Fibroblast of lung (primary cell): Measurements from ENCODE around the gene ANK2. TPM values are rescaled to one million over a fixed set of nuclear protein-coding genes. Genes with fewer than 3 reads are reported as not detected.

Experiments used
- DNase-seq, 2 donors: peaks; one replicate each; pipeline versions ENCODE4 v3.0.0 to v3.0.0-alpha.2; 2010; ENCODE audit warnings: low read depth in 2 of 2
- H2AFZ ChIP-seq: 2 replicates; pipeline ENCODE4 v1.5.1; 2012; ENCODE audit warnings: low read length, control low read depth, inconsistent platforms
- H3K27ac ChIP-seq: 2 replicates; pipeline ENCODE4 v1.5.1; 2011; ENCODE audit warnings: low read length, control low read depth; ENCODE audit not compliant: insufficient read depth
- H3K27me3 ChIP-seq: 2 replicates; pipeline ENCODE4 v1.5.1; 2011; ENCODE audit warnings: mild to moderate bottlenecking, low read length; ENCODE audit not compliant: control insufficient read depth, insufficient read depth
- H3K36me3 ChIP-seq: 2 replicates; pipeline ENCODE4 v1.5.1; 2011; ENCODE audit warnings: low read length; ENCODE audit not compliant: control insufficient read depth, insufficient read depth
- H3K4me1 ChIP-seq: 2 replicates; pipeline ENCODE4 v1.5.1; 2011; ENCODE audit warnings: low read length; ENCODE audit not compliant: control insufficient read depth, insufficient read depth; ENCODE audit errors: extremely low read depth
- H3K4me2 ChIP-seq: 2 replicates; pipeline ENCODE4 v1.5.1; 2011; ENCODE audit warnings: low read length, control low read depth; ENCODE audit not compliant: insufficient read depth; ENCODE audit errors: extremely low read depth
- H3K4me3 ChIP-seq, 4 experiments: fragments of 200-600 bp in 1 of 4; sonication (generic) in 1 of 4; replicated peaks in 1 of 4; 2 replicates each; pipeline ENCODE4 v1.5.1; 2011 to 2016; ENCODE audit warnings: low read length in 4 of 4, low read depth in 3 of 4, mild to moderate bottlenecking in 3 of 4, control low read depth in 2 of 4, inconsistent platforms in 1 of 4, mixed read lengths in 1 of 4; ENCODE audit not compliant: insufficient read depth in 1 of 4; ENCODE audit errors: control extremely low read depth in 1 of 4
- H3K79me2 ChIP-seq: 2 replicates; pipeline ENCODE4 v1.5.1; 2012; ENCODE audit warnings: mild to moderate bottlenecking, low read length, inconsistent platforms; ENCODE audit not compliant: control insufficient read depth, insufficient read depth
- H3K9ac ChIP-seq: 2 replicates; pipeline ENCODE4 v1.5.1; 2011; ENCODE audit warnings: mild to moderate bottlenecking, low read length, control low read depth; ENCODE audit not compliant: insufficient read depth
- H3K9me3 ChIP-seq: 2 replicates; pipeline ENCODE4 v1.5.1; 2012; ENCODE audit warnings: low read depth, low read length; ENCODE audit not compliant: control insufficient read depth, insufficient read depth
- H4K20me1 ChIP-seq: 2 replicates; pipeline ENCODE4 v1.5.1; 2011; ENCODE audit warnings: low read length; ENCODE audit not compliant: control insufficient read depth, insufficient read depth; ENCODE audit errors: extremely low read depth
- CTCF ChIP-seq, 2 donors: IDR thresholded peaks in 1 of 2; conservative IDR thresholded peaks in 1 of 2; 1 replicate in 1 of 2; 2 replicates in 1 of 2; pipeline ENCODE4 v1.5.1; 2011 to 2012; ENCODE audit warnings: low read length in 2 of 2, control low read depth in 1 of 2, inconsistent platforms in 1 of 2, low read depth in 1 of 2, mild to moderate bottlenecking in 1 of 2
- EZH2 ChIP-seq: IDR thresholded peaks from 2 replicates; pipeline ENCODE4 v1.5.1; 2012; ENCODE audit warnings: low read length, control low read depth, mild to moderate bottlenecking; ENCODE audit errors: missing control alignments
- polyA plus RNA-seq, 2 donors: library from polyadenylated mRNA; depleted of rRNA in 1 of 2; stranded (reverse) in 1 of 2; unstranded in 1 of 2; fragments of >200 nt; gene quantifications; 2 replicates each; pipeline ENCODE4 v1.2.1, GENCODE V29; 2011 to 2012; ENCODE audit warnings: missing spikeins in 1 of 2
- total RNA-seq: library from RNA; depleted of rRNA; stranded (reverse); fragments of >200 nt; gene quantifications from 2 replicates; pipeline ENCODE4 v1.2.1, GENCODE V29; 2014

ANK2 gene
- total and polyA plus RNA-seq, 2 donors (not counting 1 experiment from before 2014, with no cell fraction given), result 10.9 to 95.1 TPM

DNA sequence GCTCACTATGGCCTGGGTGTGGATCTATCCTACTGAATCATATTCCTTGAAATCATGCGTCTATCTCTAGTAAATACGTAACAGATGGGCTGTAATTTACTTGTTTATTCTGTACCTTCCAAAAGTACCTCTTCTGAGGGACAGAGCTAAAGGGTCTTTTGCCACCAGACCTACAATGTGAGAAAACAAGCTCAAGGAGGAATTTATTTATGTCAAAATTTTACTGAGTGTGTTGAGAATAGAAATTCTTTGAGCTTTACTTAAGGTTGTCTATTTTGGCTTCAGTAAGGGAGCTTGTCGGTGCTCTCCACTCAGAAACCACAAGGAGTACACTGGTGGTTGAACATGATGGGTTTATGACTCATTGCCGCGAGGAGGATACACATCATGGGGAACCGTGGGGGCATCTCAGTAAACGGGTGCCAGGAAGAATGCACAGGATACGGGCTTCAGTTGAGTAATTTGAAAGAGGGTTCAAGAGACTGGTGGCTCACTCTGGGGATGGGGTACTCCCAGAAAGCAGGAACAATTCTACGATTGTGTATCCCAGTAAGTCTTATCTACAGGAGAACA, 3.0 kb downstream of the ANK2 start:
- Histone ChIP-seq H2AFZ (no peak overlapping the region), H3K27ac (no peak overlapping the region), H3K79me2 (no peaks in the 10 kb centered on the region), H3K27me3 (no peaks in the 10 kb centered on the region), H3K4me2 (no peak overlapping the region), H4K20me1 (no peaks in the 10 kb centered on the region), H3K4me3 (no peak overlapping the region), H3K4me1 (no peaks in the 10 kb centered on the region), H3K9ac (no peak overlapping the region), H3K9me3 (no peaks in the 10 kb centered on the region), H3K36me3 (no peaks in the 10 kb centered on the region)
- TF ChIP-seq EZH2, result no peak
- no peak for TF ChIP-seq CTCF (conservative IDR thresholded peaks at IDR 0.05 in 1 of 2, IDR thresholded peaks at IDR 0.05 in 1 of 2; ENCODE audit: low read depth in 1 of 2, low read length in 2 of 2)
- peak; percentile 23 to 91 for DNase-seq

DNA sequence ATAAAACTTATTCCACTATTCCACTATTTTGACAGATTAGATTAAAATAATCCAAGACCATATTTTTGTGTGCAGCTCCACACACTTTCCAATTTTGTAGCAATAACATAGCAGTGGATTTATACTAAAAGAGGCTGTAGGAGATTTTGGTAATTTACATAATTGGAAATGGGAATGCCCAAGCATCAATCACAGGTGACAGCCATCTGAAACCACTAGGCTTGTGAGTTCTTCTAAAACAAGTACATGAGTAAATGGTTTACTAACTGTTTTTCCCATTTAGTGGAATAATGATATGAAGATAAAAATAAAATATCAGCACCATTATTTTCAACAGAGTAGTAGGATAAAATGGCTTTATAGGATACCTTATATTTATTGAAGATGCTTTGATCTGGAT, 4.4 kb downstream of the ANK2 start:
- DNase-seq, result no peak
- no peaks in the 10 kb centered on the region for H3K36me3 ChIP-seq
- H3K9ac ChIP-seq, result no peak overlapping the region
- H2AFZ ChIP-seq, result no peak overlapping the region
- TF ChIP-seq EZH2 (no peak), CTCF (conservative IDR thresholded peaks at IDR 0.05 in 1 of 2, IDR thresholded peaks at IDR 0.05 in 1 of 2; ENCODE audit: low read depth in 1 of 2, low read length in 2 of 2) (no peak)
- no peak overlapping the region for H3K27ac ChIP-seq
- no peaks in the 10 kb centered on the region for H3K27me3 ChIP-seq
- H3K79me2 ChIP-seq, result no peaks in the 10 kb centered on the region
- no peak overlapping the region for H3K4me2 ChIP-seq
- H3K4me3 ChIP-seq, result no peak overlapping the region
- H3K9me3 ChIP-seq, result no peaks in the 10 kb centered on the region
- no peaks in the 10 kb centered on the region for H3K4me1 ChIP-seq
- no peaks in the 10 kb centered on the region for H4K20me1 ChIP-seq

GRCh38 chr4:113056318-113056717, 6.9 kb downstream of the ANK2 start:
- no peaks in the 10 kb centered on the region for H3K36me3 ChIP-seq

More at GRCh38 chr4:113056318-113056717, 6.9 kb downstream of the ANK2 start:
- Histone ChIP-seq H3K27ac (no peak overlapping the region), H4K20me1 (no peaks in the 10 kb centered on the region), H3K27me3 (no peaks in the 10 kb centered on the region), H3K9me3 (no peaks in the 10 kb centered on the region), H3K4me1 (no peaks in the 10 kb centered on the region), H3K79me2 (no peaks in the 10 kb centered on the region), H3K9ac (no peak overlapping the region), H2AFZ (no peak overlapping the region), H3K4me2 (no peak overlapping the region), H3K4me3 (no peak overlapping the region)
- TF ChIP-seq EZH2, result no peak
- no peak for TF ChIP-seq CTCF (conservative IDR thresholded peaks at IDR 0.05 in 1 of 2, IDR thresholded peaks at IDR 0.05 in 1 of 2; ENCODE audit: low read depth in 1 of 2, low read length in 2 of 2)
- no peak for DNase-seq
